Fibroblast of peridontal ligament (primary cell): ENCODE data around the gene CTNNAL1.

Experiments used
- DNase-seq: peaks from one replicate; pipeline ENCODE4 v3.0.0-alpha.2; 2010; ENCODE audit errors: extremely low read depth

The CTNNAL1 gene

GRCh38 chr9:109027176-109027575 lies 13.9 kb upstream of the CTNNAL1 start:
- DNase-seq = peak; percentile 63

DNA sequence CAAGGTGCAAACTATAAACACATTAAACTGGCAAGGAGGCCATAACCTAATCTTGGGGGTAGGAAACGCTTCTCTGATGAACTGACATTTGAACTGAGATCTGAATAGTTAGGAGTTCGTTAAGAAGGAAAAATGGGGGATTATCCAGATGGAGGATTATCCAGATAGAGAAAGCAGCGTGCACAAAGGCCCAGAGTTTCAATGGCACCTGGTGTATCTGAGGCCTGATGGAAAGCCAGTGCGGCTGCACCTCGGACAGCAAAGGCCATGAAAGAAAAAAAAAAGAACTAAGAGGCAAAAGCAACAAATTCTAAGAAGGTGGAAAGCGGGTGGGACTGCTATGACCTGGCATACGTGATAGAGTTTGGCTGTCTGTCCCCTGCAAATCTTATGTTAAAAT lies 13.0 kb upstream of the CTNNAL1 start:
- no peak for DNase-seq

DNA sequence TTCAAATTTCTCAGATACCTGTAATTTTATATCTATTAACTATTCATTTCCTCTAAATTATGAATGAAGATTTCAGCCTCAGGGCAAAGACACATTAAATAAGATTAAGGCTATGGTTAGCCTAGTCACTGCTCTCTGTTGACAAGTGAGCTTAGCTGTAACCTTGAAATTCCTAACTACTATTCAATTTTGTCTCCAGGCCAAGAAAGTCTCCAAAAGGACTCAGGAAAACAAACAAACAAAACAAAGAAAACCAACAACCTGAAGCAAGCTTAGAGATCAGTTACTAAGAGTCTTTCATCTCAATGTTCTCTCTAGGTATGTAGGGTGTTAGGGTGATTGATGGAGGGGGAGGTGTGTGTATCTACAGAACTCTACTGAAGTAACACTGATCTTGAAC lies 9.6 kb upstream of the CTNNAL1 start:
- no peak for DNase-seq

DNA sequence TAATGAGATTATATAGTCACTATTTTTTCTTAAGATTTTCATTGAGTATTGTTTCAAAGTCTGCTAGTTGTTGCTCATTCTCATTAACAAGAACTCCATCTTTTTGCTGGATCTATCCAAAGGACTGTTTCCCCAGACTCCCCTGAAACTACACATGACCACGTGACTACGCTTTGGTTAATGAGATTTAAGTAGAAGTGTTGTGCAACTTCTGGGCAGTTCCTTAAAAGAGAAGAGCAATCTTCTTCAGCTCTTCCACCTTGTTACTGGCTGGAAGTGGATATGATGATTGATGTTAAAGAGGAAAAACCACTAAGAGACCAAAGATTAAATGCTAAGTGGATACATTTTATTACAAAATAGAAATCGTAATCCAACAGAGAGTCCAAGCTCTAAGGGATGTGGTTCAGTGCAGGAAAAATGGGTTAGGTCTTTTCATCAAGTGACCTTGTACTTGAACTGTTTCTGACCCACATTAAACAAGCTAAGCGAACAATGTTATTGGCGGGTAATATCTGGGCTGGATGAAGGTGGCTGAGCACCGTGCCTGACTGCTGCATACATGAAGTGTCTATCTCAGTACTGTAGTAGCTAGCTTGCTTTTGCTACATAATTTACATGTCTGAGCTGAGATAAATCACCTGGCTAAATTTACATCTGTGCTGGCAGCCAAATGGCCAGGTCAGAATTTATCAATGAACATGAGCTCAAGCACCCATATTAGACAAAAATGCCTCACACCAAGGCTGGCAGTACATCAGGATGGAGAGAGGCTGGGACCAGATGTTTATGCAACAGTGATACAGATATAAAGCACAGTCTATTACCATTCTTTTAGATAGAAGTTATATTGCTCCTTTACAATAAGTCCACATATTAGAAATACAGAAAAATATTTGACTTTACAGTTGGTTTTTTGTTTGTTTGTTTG lies 7.5 kb upstream of the CTNNAL1 start:
- DNase-seq = no peak

GRCh38 chr9:109020113-109020512 lies 6.8 kb upstream of the CTNNAL1 start:
- DNase-seq = no peak

GRCh38 chr9:109019420-109019819 lies 6.1 kb upstream of the CTNNAL1 start:
- DNase-seq = no peak

DNA sequence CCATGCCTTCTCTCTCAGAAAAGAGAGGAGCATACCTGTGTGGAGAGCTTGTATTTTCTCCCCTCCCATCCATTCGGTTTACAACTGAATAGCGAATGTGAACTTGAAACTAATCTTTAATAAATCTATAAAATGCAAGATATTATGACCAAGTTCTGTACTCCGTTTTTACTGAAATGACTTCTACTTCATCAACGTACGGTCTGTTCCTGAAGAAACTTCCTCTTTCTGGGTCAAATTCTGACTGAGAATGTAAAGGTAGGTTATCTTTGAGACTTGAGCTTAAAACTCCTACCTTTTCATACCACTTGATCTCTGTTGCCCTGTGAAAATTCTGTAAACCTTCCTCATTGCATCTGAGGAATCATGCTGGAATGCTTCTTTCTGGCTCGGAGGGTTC lies 4.2 kb upstream of the CTNNAL1 start:
- DNase-seq = no peak

DNA sequence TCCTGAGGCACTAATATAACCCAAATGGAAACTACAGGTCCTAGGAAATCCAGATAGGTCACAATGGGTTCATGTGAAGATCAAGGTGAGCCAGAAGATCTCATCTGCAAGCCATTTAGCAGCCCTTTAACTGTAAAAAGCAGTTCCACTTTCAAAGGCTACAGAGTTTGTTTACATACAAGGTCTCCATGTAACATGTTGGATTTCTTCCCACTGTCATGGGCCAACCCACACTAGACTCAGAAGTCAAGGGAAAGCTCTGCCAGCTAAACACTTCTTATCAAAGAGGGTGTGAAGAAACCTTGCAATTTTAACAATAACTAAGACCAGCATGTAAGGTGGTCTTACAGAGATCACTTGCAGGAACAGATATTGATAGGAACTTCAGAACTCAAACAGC lies 3.8 kb upstream of the CTNNAL1 start:
- DNase-seq = peak; percentile 61

- peak; percentile 31 for DNase-seq
Observed at GRCh38 chr9:109016132-109016531, 2.8 kb upstream of the CTNNAL1 start.

- no peak for DNase-seq
Observed at GRCh38 chr9:109014608-109015280, 1.4 kb upstream of the CTNNAL1 start.

DNA sequence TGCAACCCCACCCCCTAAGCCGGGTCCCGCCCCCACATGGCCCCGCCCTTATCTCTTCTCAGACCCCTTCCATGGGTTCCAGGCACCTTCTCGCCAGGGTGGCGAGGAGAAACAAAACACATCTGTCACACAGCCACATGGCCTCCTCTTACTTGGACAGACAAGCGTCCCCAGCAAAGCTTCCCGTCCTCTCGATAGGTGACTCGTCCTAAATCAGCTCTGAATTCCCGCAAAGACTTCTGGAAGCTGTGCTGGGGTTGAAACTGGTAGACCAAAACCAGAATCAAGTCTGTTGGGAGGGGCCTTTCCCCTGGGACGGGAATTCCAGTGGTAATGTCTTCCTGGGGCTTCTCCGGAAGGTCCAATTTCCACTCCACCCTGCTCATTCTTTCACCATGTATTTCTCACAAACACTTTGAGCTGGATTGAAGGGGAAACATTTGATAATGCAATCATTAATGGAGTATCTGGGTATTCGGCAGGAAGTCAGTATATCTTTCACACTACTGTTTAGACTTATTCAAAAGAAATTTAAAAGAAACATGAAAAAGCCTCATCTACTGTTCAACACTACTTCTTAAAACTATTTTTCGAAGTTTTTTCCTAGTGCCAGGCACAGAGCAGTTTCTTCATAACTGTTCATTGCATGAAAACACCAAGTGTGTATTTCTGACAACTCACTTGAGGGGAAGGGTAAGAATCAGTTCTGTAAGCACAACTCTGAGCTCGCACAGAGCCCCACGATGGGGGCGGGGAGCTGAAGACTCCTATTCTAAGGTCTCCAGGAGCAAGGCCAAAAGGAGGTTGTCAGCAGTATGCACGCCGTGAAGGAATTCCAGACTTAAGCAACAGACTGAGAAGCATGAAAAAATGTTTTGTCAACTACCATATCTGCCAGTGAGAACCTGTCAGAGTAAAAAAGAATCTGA lies 644 bp upstream of the CTNNAL1 start:
- peak; percentile 80 for DNase-seq

DNA sequence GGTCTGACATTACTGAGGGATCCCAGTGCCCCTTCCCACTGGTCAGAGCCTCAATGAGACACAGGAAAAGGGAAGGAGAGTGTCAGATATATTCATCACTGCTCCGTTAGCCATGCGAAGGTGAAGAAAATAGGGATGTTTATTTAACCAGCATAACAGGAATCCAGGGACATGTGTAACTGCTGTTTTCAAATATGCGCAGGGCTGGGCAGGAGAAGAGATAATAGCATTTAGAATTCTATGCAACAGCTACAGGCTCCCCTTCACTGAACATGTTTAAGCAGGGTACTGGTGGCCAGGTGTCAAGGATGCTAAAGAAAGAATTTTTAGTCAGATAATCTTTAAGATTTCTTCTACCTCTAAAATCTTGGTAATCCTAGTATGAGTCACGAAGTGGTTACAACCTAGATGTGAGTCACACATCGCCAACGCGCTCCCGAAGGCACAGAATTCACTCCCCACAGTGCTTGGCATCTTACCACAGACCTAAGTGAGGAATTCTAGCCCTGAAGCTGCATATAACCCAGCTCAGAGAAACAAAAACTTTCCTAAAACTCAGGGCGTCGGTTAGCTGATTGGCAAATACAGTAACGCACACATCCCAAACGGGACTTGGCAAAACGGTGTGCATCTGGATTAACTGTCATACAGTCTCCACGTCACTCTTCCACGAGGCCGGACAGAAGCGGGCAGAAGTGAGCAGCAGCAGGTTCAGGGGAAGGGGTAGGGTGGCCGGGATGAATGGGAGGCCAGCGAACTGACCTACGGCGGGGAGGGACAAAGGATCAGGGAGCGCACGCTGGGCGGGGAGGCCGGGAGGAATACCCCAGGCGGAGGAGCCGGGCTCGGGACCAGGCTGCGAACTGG lies 1.1 kb downstream of the CTNNAL1 start:
- peak; percentile 97 for DNase-seq

- DNase-seq = peak; percentile 54
Observed at GRCh38 chr9:109011231-109011671, 2.0 kb downstream of the CTNNAL1 start.

DNA sequence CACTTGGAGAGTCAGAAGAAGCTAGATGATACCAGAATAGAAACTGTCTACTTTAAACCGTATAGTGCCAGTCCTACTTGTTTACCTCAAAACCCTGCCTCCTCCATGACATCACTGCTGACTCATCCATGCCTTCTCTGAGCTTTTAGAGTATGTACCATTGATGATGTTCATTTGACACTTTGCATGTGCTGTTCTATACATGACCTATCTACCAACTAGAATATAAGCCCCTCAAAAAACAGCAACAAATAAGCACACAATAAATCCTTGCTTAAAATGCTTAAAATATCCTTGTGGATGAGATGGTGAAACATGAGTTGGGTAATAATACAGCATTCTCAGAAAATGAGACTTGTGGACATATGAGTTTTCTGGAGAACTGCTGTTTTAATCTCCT lies 2.6 kb downstream of the CTNNAL1 start:
- DNase-seq = peak; percentile 89

GRCh38 chr9:109005678-109006077 lies 7.6 kb downstream of the CTNNAL1 start:
- DNase-seq = no peak

- no peak for DNase-seq
Observed at GRCh38 chr9:109003116-109003515, 10.2 kb downstream of the CTNNAL1 start.

- no peak for DNase-seq
Observed at GRCh38 chr9:109002141-109002540, 11.2 kb downstream of the CTNNAL1 start.

DNA sequence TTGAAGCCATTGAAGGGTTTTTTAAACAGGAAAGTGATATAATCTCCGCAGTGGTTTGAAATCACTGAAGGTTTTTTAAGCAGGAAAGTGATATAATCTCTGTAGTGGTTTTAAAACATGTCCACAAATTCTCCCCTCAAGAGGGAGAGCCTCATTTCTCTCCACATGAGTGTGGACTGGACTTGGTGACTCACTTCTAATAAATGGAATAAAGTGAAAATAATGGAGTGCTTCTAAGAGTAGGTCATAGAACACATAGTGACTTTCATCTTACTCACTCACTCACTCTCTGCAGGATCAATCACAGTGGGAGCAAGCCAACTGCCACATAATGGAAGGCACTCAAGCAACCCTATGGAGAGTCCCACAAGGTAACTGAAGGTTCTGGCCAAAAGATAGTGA lies 12.0 kb downstream of the CTNNAL1 start:
- peak; percentile 56 for DNase-seq

DNA sequence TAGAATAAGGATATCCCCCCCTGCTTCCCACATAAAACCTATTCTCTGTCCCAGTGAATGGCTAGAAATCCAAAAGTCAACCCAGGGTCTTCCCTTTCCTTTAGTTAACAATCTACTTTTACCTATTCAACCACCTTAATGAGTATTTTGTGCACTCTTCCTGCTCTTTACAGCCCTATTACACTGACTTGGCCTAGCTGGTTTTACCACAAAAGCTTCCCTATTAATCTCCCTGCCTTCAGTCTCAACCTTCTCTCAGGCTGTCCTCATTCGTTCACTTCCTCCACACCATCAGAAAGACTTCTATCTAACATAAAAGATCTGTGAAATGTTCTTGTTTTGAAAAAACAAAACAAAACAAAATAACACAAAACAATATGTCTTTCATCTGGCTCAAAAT lies 16.2 kb downstream of the CTNNAL1 start:
- DNase-seq = no peak

GRCh38 chr9:108996643-108997042 lies 16.7 kb downstream of the CTNNAL1 start:
- peak; percentile 46 for DNase-seq

DNA sequence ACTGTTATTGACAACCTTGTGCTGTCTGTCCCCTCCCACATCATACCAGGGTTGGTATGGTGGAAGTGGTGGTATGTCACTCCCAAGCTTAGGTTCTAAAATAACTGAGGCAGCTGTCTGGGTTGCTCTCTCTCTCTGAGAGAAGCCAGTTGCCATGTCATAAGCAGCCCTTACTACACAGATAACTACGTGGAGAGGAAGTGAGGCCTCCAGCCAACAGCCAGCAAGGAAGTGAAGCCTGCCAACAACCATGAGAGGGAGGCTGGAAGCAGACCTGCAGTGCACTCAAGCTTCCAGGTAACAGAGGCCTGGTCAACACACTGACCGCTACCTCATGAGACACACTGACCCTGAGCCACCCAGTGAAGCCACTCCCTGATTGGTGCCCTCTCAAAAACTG lies 18.6 kb downstream of the CTNNAL1 start:
- DNase-seq = no peak
